ENCODE measurements around the gene OSBPL6. TPM values are rescaled to one million over a fixed set of nuclear protein-coding genes. Genes with fewer than 3 reads are reported as not detected.

OSBPL6 gene
- total and polyA plus RNA-seq, 2 donors (not counting 1 experiment from before 2014, with no cell fraction given), result 0.06 TPM; not detected in 1

GRCh38 chr2:178296394-178297090, 102.2 kb downstream of the OSBPL6 start:
- no peak overlapping the region for H3K27ac ChIP-seq (ENCODE audit: low read length in 2 of 2)
- H2AFZ ChIP-seq (ENCODE audit: insufficient read depth, low read depth, low read length, poor library complexity, severe bottlenecking), result no peak overlapping the region
- intact Hi-C loops (cut with micrococcal nuclease), result no loop called here
- H3K9me3 Mint-ChIP-seq (ENCODE audit: insufficient read depth), result no peaks in the 10 kb centered on the region
- no peaks in the 10 kb centered on the region for H3K9me3 ChIP-seq (ENCODE audit: control extremely low read depth in 1 of 3, control insufficient read depth in 2 of 3, insufficient read depth in 1 of 3, low read length in 2 of 3)
- no peak for ATAC-seq (ENCODE audit: low read depth)
- no peak overlapping the region for H3K4me3 ChIP-seq (ENCODE audit: control extremely low read depth in 1 of 5, extremely low read depth in 1 of 5, insufficient read depth in 1 of 5, low read depth in 2 of 5, low read length in 4 of 5)
- H3K9ac ChIP-seq (ENCODE audit: low read length), result no peak overlapping the region
- TF ChIP-seq CTCF (IDR thresholded peaks at IDR 0.05) (no peak), EZH2 (IDR thresholded peaks at IDR 0.05; ENCODE audit: borderline replicate concordance, insufficient read depth, low read depth, low read length, poor library complexity, severe bottlenecking) (no peak)
- no peak overlapping the region for H3K4me2 ChIP-seq (replicated peaks; ENCODE audit: low read depth, low read length, poor library complexity, severe bottlenecking)
- no peaks in the 10 kb centered on the region for H3K4me1 ChIP-seq (ENCODE audit: control insufficient read depth in 2 of 2, insufficient read depth in 2 of 2, low read length in 2 of 2)
- no peaks in the 10 kb centered on the region for H3K79me2 ChIP-seq (ENCODE audit: control insufficient read depth, insufficient read depth, low read length)
- no peak overlapping the region for H3K27ac Mint-ChIP-seq
- no peaks in the 10 kb centered on the region for H4K20me1 ChIP-seq (ENCODE audit: control insufficient read depth, insufficient read depth, low read length, poor library complexity, severe bottlenecking)
- ChIA-PET CTCF (no interaction called here), POLR2A (no interaction called here)
- H3K4me1 Mint-ChIP-seq, result no peaks in the 10 kb centered on the region
- no peak for DNase-seq
- H3K27me3 ChIP-seq (replicated peaks in 1 of 4; ENCODE audit: control extremely low read depth in 1 of 4, control insufficient read depth in 3 of 4, insufficient read depth in 4 of 4, low read length in 3 of 4), result peaks cover 0 to 3% (median 0%) of the 10 kb centered on the region in 4 experiments
- H3K4me3 Mint-ChIP-seq, result no peak overlapping the region
- H3K27me3 Mint-ChIP-seq, result peaks cover 15% of the 10 kb centered on the region
- no peaks in the 10 kb centered on the region for H3K36me3 ChIP-seq (replicated peaks in 1 of 2; ENCODE audit: control extremely low read depth in 1 of 2, control insufficient read depth in 1 of 2, extremely low read depth in 1 of 2, insufficient read depth in 2 of 2, low read length in 1 of 2)
- WGBS (ENCODE audit: insufficient coverage), result 77% methylated on average over 2 of the region's 5 CpGs

GRCh38 chr2:178297091-178297411, 102.7 kb downstream of the OSBPL6 start:
- no peaks in the 10 kb centered on the region for H3K9me3 ChIP-seq (ENCODE audit: control extremely low read depth in 1 of 3, control insufficient read depth in 2 of 3, insufficient read depth in 1 of 3, low read length in 2 of 3)

More at GRCh38 chr2:178297091-178297411, 102.7 kb downstream of the OSBPL6 start:
- H3K9ac ChIP-seq (ENCODE audit: low read length), result no peak overlapping the region
- no peaks in the 10 kb centered on the region for H3K4me1 ChIP-seq (ENCODE audit: control insufficient read depth in 2 of 2, insufficient read depth in 2 of 2, low read length in 2 of 2)
- no peak overlapping the region for H2AFZ ChIP-seq (ENCODE audit: insufficient read depth, low read depth, low read length, poor library complexity, severe bottlenecking)
- Mint-ChIP-seq H3K27ac (no peak overlapping the region), H3K9me3 (ENCODE audit: insufficient read depth) (no peaks in the 10 kb centered on the region), H3K27me3 (peaks cover 15% of the 10 kb centered on the region), H3K4me3 (no peak overlapping the region), H3K4me1 (no peaks in the 10 kb centered on the region)
- H3K27ac ChIP-seq (ENCODE audit: low read length in 2 of 2), result no peak overlapping the region
- ChIA-PET CTCF (no interaction called here), POLR2A (no interaction called here)
- no CpG with 5 or more reads among the region's 1 CpG for WGBS (ENCODE audit: insufficient coverage)
- intact Hi-C loops (cut with micrococcal nuclease), result no loop called here
- no peak overlapping the region for H3K4me3 ChIP-seq (ENCODE audit: control extremely low read depth in 1 of 5, extremely low read depth in 1 of 5, insufficient read depth in 1 of 5, low read depth in 2 of 5, low read length in 4 of 5)
- no peaks in the 10 kb centered on the region for H4K20me1 ChIP-seq (ENCODE audit: control insufficient read depth, insufficient read depth, low read length, poor library complexity, severe bottlenecking)
- DNase-seq, result no peak
- TF ChIP-seq CTCF (IDR thresholded peaks at IDR 0.05), result no peak
- TF ChIP-seq EZH2 (IDR thresholded peaks at IDR 0.05; ENCODE audit: borderline replicate concordance, insufficient read depth, low read depth, low read length, poor library complexity, severe bottlenecking), result no peak
- peaks cover 0 to 3% (median 0%) of the 10 kb centered on the region in 4 experiments for H3K27me3 ChIP-seq (replicated peaks in 1 of 4; ENCODE audit: control extremely low read depth in 1 of 4, control insufficient read depth in 3 of 4, insufficient read depth in 4 of 4, low read length in 3 of 4)
- no peak overlapping the region for H3K4me2 ChIP-seq (replicated peaks; ENCODE audit: low read depth, low read length, poor library complexity, severe bottlenecking)
- H3K36me3 ChIP-seq (replicated peaks in 1 of 2; ENCODE audit: control extremely low read depth in 1 of 2, control insufficient read depth in 1 of 2, extremely low read depth in 1 of 2, insufficient read depth in 2 of 2, low read length in 1 of 2), result no peaks in the 10 kb centered on the region
- H3K79me2 ChIP-seq (ENCODE audit: control insufficient read depth, insufficient read depth, low read length), result no peaks in the 10 kb centered on the region
- ATAC-seq (ENCODE audit: low read depth), result no peak
